B cell (primary cell): ENCODE measurements around the gene FBXO42.
"Not testable (repeated sequence)": the region's sequence is repeated elsewhere in the genome, so short reads cannot be mapped to it uniquely, and the experiment has no call there.

Source experiments
- CTCF ChIP-seq: fragments of 200-600 bp; IDR thresholded peaks from one replicate; pipeline ENCODE4 v1.8.0; 2022; ENCODE audit warnings: antibody characterized with exemption, mild to moderate bottlenecking
- EZH2 ChIP-seq: IDR thresholded peaks from 2 replicates; pipeline ENCODE4 v1.6.1; 2012; ENCODE audit warnings: borderline replicate concordance, low read depth, mild to moderate bottlenecking, moderate library complexity, low read length; ENCODE audit not compliant: insufficient read depth, poor library complexity, severe bottlenecking

DNA sequence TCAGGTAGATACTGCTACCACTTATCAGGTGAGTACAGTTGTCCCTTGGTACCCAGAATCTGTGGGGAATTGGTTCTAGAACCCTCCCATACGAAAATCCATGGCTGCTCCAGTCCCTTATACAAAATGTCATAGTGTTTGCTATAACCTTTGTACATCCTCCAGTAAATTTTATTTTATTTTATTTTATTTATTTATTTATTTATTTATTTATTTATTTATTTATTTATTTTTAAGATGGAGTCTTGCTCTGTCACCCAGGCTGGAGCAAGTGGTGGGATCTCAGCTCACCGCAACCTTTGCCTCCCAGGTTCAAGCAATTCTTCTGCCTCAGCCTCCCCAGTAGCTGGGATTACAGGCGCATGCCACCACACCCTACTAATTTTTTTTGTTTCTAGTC, 138.7 kb downstream of the FBXO42 start:
- TF ChIP-seq CTCF, EZH2: not testable (repeated sequence)
